WTC11 (cell line): ENCODE results near the gene LRRFIP1. TPM values are rescaled to one million over a fixed set of nuclear protein-coding genes. Genes with fewer than 3 reads are reported as not detected.
A peak's percentile ranks its signal among the peaks of the same experiment; 100 is the strongest.

ENCODE experiments used
- ATAC-seq: fragments of 200-7000 bp; cut with Tn5 transposase; 2 replicates; pipeline ENCODE4 v1.10.0; 2021; ENCODE audit warnings: mild to moderate bottlenecking, moderate library complexity
- CTCF ChIA-PET: fragments of 300-600 bp; sonication (Branson Sonifier 250); formaldehyde crosslinking; loops from one replicate; lab custom pipeline; 2021; ENCODE audit warnings: antibody characterized with exemption; lab: Charles Lee
- POLR2A ChIA-PET: fragments of 350-600 bp; sonication (Branson Sonifier 250); formaldehyde crosslinking; loops from one replicate; lab custom pipeline; 2021; ENCODE audit warnings: antibody characterized with exemption; lab: Charles Lee
- DNase-seq: peaks from one replicate; pipeline ENCODE4 v3.0.0; 2021; ENCODE audit warnings: low spot score
- H3K27ac Mint-ChIP-seq: 2 replicates; pipeline ENCODE4 v1.8.0; 2021; ENCODE audit warnings: mixed read lengths
- H3K27me3 Mint-ChIP-seq: 2 replicates; pipeline ENCODE4 v1.8.0; 2021; ENCODE audit warnings: low read depth, mild to moderate bottlenecking, moderate library complexity, mixed read lengths
- H3K36me3 Mint-ChIP-seq: 2 replicates; pipeline ENCODE4 v1.8.0; 2021; ENCODE audit warnings: mixed read lengths
- H3K4me1 Mint-ChIP-seq: 2 replicates; pipeline ENCODE4 v1.8.0; 2022; ENCODE audit warnings: mixed read lengths
- H3K4me3 Mint-ChIP-seq: 2 replicates; pipeline ENCODE4 v1.8.0; 2021; ENCODE audit warnings: mild to moderate bottlenecking, moderate library complexity, mixed read lengths
- H3K9me3 Mint-ChIP-seq: 2 replicates; pipeline ENCODE4 v1.8.0; 2021; ENCODE audit warnings: mixed read lengths
- CREB1 ChIP-seq: sonication (generic); formaldehyde crosslinking; IDR thresholded peaks from 2 replicates; pipeline ENCODE4 v1.8.0; 2023; ENCODE audit warnings: mild to moderate bottlenecking, missing genetic modification reagents
- FOXP1 ChIP-seq: sonication (generic); formaldehyde crosslinking; IDR thresholded peaks from 2 replicates; pipeline ENCODE4 v1.8.0; 2022; ENCODE audit warnings: missing genetic modification reagents, mild to moderate bottlenecking, moderate library complexity, borderline replicate concordance
- GABPB1 ChIP-seq: sonication (generic); formaldehyde crosslinking; IDR thresholded peaks from 2 replicates; pipeline ENCODE4 v1.8.1; 2023; ENCODE audit warnings: mild to moderate bottlenecking, missing genetic modification reagents
- NFATC4 ChIP-seq: fragments of 250-450 bp; sonication (Bioruptor Pico); IDR thresholded peaks from 2 replicates; pipeline ENCODE4 v1.9.0; 2021; ENCODE audit warnings: mild to moderate bottlenecking
- NFE2L1 ChIP-seq: sonication (generic); formaldehyde crosslinking; IDR thresholded peaks from 2 replicates; pipeline ENCODE4 v1.8.1; 2023; ENCODE audit warnings: missing genetic modification reagents
- RELA ChIP-seq: sonication (generic); formaldehyde crosslinking; IDR thresholded peaks from 2 replicates; pipeline ENCODE4 v1.8.1; 2022; ENCODE audit warnings: missing genetic modification reagents, mild to moderate bottlenecking, borderline replicate concordance
- ZNF423 ChIP-seq: fragments of 250-450 bp; sonication (Bioruptor Pico); IDR thresholded peaks from 2 replicates; pipeline ENCODE4 v2.1.2; 2022; ENCODE audit warnings: mild to moderate bottlenecking, moderate library complexity
- total RNA-seq: library from RNA; stranded (reverse); gene quantifications from 3 replicates; pipeline ENCODE4 v1.2.3, GENCODE V29; 2021
- TF ChIP-seq, protein P1 (sequence below): sonication (generic); formaldehyde crosslinking; IDR thresholded peaks from 2 replicates; pipeline ENCODE4 v1.8.1; 2023; ENCODE audit warnings: mild to moderate bottlenecking, missing genetic modification reagents, borderline replicate concordance
- TF ChIP-seq, protein P2 (sequence below): sonication (generic); formaldehyde crosslinking; IDR thresholded peaks from 2 replicates; pipeline ENCODE4 v1.8.0; 2022; ENCODE audit warnings: missing genetic modification reagents

The LRRFIP1 gene
- total RNA-seq, 1 experiment from 2014 or later: 88.4 TPM

DNA sequence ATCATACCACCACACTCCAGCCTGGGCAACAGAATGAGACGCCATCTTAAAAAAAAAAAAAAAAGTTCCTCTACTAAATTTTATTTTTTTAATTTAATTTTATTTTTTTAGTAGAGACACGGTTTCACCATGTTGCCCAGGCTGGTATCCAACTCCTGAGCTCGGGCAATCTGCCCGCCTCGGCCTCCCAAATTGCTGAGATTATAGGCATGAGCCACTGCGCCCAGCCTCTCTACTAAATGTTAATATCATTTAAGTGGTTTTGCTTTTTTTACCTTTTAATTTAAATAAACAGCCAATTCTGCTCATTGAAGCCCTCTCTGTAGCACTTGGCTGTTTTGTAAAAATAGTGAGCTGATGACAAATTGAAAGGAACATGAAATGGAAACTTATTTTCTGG lies 46.1 kb upstream of the LRRFIP1 start:
- ChIA-PET CTCF (interaction anchor here (1.2 to 6.9 kb wide), 5 partner anchors 9 to 105 kb away, joined by 3 to 69 read pairs (median 6); no protein-coding TSS in a partner anchor), POLR2A (interaction anchor here (1.5 kb wide), 1 partner anchor 9 kb away, joined by 4 read pairs; the partner anchor contains the start of gene RAB17)
- H3K36me3 Mint-ChIP-seq: peaks cover 40% of the 10 kb centered on the region
- peaks cover 36% of the 10 kb centered on the region for H3K4me1 Mint-ChIP-seq
- TF ChIP-seq NFE2L1 (CRISPR knock-in tag): no peak
- no peak for TF ChIP-seq FOXP1
- TF ChIP-seq, protein P1, sequence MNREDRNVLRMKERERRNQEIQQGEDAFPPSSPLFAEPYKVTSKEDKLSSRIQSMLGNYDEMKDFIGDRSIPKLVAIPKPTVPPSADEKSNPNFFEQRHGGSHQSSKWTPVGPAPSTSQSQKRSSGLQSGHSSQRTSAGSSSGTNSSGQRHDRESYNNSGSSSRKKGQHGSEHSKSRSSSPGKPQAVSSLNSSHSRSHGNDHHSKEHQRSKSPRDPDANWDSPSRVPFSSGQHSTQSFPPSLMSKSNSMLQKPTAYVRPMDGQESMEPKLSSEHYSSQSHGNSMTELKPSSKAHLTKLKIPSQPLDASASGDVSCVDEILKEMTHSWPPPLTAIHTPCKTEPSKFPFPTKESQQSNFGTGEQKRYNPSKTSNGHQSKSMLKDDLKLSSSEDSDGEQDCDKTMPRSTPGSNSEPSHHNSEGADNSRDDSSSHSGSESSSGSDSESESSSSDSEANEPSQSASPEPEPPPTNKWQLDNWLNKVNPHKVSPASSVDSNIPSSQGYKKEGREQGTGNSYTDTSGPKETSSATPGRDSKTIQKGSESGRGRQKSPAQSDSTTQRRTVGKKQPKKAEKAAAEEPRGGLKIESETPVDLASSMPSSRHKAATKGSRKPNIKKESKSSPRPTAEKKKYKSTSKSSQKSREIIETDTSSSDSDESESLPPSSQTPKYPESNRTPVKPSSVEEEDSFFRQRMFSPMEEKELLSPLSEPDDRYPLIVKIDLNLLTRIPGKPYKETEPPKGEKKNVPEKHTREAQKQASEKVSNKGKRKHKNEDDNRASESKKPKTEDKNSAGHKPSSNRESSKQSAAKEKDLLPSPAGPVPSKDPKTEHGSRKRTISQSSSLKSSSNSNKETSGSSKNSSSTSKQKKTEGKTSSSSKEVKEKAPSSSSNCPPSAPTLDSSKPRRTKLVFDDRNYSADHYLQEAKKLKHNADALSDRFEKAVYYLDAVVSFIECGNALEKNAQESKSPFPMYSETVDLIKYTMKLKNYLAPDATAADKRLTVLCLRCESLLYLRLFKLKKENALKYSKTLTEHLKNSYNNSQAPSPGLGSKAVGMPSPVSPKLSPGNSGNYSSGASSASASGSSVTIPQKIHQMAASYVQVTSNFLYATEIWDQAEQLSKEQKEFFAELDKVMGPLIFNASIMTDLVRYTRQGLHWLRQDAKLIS (CRISPR knock-in tag): no peak
- TF ChIP-seq NFATC4 (CRISPR knock-in tag): no peak
- H3K27ac Mint-ChIP-seq: no peak overlapping the region
- no peak for ATAC-seq
- H3K9me3 Mint-ChIP-seq: no peaks in the 10 kb centered on the region
- no peaks in the 10 kb centered on the region for H3K27me3 Mint-ChIP-seq
- DNase-seq: no peak
- no peak overlapping the region for H3K4me3 Mint-ChIP-seq

DNA sequence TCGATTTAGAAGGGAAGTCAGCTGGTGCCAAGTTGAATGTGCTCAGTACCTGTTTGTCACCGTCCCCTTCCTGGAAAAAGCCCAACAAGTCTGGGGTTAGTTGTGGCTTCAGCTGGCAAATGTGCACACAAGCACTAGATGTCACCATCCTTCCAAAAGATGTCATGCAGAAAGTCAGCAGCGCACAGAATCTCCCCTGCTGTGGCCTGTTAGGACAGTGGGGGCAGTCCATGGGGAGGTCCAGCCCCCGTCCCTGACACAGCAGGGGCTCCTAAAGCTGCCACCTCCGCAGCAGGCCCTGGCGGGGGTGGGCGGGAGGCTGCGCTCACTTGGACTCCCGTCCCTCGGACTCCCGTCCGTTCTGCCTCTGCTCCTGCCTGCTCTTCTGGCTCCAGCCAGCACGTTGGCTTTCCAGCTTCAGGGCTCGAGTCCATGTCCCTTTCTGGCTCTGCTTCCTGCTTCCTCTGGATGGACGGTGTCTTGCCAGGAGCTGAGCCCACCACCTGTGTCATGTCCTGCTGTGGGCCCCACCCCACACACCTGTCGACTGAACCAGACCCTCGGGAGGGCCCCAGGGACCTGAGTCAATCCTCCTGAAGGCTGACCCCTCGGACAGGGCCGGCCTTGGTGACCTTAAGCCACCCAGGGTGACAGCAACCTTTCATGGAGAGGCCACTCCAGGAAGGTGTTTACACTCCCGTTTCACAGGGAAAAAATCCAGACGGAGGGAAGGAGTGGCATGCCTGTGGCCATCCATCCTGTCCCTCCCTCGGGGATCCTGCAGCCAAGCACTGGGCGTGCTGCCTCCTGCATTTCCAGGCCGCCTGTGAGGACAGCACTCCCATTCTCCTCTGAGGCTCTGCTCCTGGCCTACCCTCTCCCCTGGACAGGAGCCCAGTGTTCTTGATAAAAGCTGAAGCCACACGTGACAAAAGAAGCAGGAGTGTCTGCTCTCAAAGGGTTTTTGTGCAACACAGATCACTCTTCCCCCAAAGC lies 45.3 kb upstream of the LRRFIP1 start:
- Mint-ChIP-seq H3K27me3 (no peaks in the 10 kb centered on the region), H3K4me1 (peaks cover 36% of the 10 kb centered on the region), H3K9me3 (no peaks in the 10 kb centered on the region), H3K27ac (no peak overlapping the region), H3K36me3 (peaks cover 40% of the 10 kb centered on the region), H3K4me3 (no peak overlapping the region)
- POLR2A ChIA-PET: interaction anchor here (1.5 kb wide), 1 partner anchor 8 kb away, joined by 4 read pairs; the partner anchor contains the start of gene RAB17
- CTCF ChIA-PET: interaction anchor here (1.2 to 6.9 kb wide), 6 partner anchors 9 to 161 kb away, joined by 3 to 69 read pairs (median 6); no protein-coding TSS in a partner anchor
- DNase-seq (no peak), ATAC-seq (peak; percentile 19; the same call in 1 of the 2 replicates)
- no peak for TF ChIP-seq RELA
- TF ChIP-seq, protein P2, sequence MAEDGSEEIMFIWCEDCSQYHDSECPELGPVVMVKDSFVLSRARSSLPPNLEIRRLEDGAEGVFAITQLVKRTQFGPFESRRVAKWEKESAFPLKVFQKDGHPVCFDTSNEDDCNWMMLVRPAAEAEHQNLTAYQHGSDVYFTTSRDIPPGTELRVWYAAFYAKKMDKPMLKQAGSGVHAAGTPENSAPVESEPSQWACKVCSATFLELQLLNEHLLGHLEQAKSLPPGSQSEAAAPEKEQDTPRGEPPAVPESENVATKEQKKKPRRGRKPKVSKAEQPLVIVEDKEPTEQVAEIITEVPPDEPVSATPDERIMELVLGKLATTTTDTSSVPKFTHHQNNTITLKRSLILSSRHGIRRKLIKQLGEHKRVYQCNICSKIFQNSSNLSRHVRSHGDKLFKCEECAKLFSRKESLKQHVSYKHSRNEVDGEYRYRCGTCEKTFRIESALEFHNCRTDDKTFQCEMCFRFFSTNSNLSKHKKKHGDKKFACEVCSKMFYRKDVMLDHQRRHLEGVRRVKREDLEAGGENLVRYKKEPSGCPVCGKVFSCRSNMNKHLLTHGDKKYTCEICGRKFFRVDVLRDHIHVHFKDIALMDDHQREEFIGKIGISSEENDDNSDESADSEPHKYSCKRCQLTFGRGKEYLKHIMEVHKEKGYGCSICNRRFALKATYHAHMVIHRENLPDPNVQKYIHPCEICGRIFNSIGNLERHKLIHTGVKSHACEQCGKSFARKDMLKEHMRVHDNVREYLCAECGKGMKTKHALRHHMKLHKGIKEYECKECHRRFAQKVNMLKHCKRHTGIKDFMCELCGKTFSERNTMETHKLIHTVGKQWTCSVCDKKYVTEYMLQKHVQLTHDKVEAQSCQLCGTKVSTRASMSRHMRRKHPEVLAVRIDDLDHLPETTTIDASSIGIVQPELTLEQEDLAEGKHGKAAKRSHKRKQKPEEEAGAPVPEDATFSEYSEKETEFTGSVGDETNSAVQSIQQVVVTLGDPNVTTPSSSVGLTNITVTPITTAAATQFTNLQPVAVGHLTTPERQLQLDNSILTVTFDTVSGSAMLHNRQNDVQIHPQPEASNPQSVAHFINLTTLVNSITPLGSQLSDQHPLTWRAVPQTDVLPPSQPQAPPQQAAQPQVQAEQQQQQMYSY (CRISPR knock-in tag): peak; percentile 56
- TF ChIP-seq GABPB1 (CRISPR knock-in tag): 0 out of 2 replicates have a peak, but pooled peaks have one; percentile 54
- TF ChIP-seq ZNF423: 0 out of 2 replicates have a peak, but pooled peaks have one; percentile 12

DNA sequence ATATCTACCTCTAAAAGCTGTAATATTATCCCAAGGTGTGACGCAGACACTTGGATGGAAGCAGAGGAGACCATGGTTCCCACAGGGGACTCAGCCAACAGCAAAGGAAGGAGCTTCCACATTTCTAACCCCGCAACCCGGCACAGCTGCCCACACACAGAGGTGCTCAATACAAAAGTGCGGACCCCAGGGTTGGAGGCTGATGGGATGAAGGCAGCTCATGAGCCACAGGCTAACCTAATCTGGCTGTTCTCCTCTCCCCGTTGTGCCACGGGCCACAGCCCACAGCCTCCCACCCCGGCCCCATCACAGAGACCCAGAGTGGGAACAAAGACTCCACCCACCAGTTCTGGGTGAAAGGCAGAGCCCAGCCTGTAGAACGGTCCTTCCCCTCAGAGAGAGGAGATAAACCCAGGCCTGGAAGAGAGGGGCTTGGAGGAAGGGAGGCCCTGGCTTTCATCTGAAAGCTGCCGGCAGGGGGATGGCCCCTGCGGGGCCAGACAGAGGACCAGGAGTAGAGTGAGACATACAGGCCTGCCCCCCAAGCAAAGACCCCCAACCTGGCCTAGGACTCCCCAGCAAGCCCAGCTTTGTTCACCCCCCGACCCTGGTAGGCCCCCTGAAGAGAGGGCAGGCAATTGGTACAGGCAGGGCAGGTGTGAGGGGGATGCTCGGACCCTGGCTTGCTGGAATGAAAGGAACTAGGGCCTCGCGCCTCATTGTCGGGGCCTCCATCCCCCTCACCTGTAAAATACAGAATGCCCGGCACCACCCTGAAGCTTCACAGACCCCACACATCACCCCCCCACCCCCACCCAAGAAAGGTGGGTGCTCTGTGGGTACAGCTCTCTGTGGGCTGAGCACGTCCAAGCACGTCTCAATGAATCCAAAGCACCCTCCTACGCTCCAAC lies 43.7 kb upstream of the LRRFIP1 start:
- Mint-ChIP-seq H3K27ac (no peak overlapping the region), H3K36me3 (peaks cover 41% of the 10 kb centered on the region), H3K4me3 (no peak overlapping the region), H3K9me3 (no peaks in the 10 kb centered on the region), H3K4me1 (peaks cover 47% of the 10 kb centered on the region), H3K27me3 (no peaks in the 10 kb centered on the region)
- DNase-seq (no peak), ATAC-seq (no peak)
- TF ChIP-seq CREB1: no peak
- TF ChIP-seq, protein P2 (CRISPR knock-in tag): 0 out of 2 replicates have a peak, but pooled peaks have one; percentile 48
- CTCF ChIA-PET: interaction anchor here (0.9 to 6.9 kb wide), 4 partner anchors 11 to 162 kb away, joined by 3 to 69 read pairs (median 10); no protein-coding TSS in a partner anchor
- POLR2A ChIA-PET: interaction anchor here (2.1 kb wide), 1 partner anchor 10 kb away, joined by 8 read pairs; no protein-coding TSS in a partner anchor
